ENCODE measurements around the gene ZBTB21. TPM values are rescaled to one million over a fixed set of nuclear protein-coding genes. Genes with fewer than 3 reads are reported as not detected.

Gene ZBTB21
- total and polyA plus RNA-seq, 2 of the 8 experiments (the other 6 are each of a cell fraction or from before 2014, with no cell fraction given), result 3.9 to 17.8 TPM

DNA sequence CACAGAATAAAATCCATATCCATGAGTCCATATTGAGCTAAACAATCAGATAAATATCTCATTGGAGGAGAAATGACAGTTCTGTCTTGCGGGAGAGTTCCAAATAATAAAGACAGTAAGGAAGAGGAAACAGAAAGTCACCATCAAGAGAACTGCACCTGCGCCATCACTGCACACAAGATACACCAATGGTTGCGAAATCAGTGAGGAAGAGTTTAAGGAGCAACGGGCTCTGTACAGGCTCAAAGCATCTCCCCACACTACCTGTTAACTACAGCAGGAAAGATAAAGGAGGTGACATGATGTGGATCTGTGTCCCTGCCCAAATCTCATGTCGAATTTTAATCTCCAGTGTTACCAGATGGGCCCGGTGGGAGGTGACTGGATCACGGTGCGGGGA lies 64.2 kb downstream of the ZBTB21 start:
- H3K23ac ChIP-seq (ENCODE audit: insufficient read length), result no peak overlapping the region
- H3K14ac ChIP-seq (ENCODE audit: insufficient read length), result no peak overlapping the region
- 92% methylated on average over 8 of the region's 8 CpGs; no CpG with 5 or more reads in 1 of the 2 experiments for WGBS, 2 experiments (ENCODE audit: extremely low coverage in 1 of 2, insufficient coverage in 1 of 2, insufficient read length in 1 of 2, insufficient replicate concordance in 2 of 2, low coverage in 1 of 2, low lambda C conversion rate in 2 of 2, missing lambda C conversion rate in 1 of 2)
- H3K27ac ChIP-seq (ENCODE audit: low read depth, low read length), result no peak overlapping the region
- no peaks in the 10 kb centered on the region for H3K36me3 ChIP-seq (ENCODE audit: control insufficient read depth in 2 of 4, insufficient read depth in 4 of 4, low read length in 3 of 4)
- H4K5ac ChIP-seq (ENCODE audit: insufficient read length, low read depth, low read length), result no peak overlapping the region
- H4K8ac ChIP-seq (ENCODE audit: extremely low read depth, insufficient read depth, low read length), result no peak overlapping the region
- H2AK5ac ChIP-seq (ENCODE audit: low read depth, low read length), result no peak overlapping the region
- peaks cover 0 to 15% (median 6%) of the 10 kb centered on the region in 4 experiments; a peak in 6 of 7 replicates for H3K4me1 ChIP-seq (replicated peaks in 1 of 4; ENCODE audit: control insufficient read depth in 3 of 4, insufficient read depth in 4 of 4, low read length in 3 of 4)
- ChIA-PET POLR2A (ENCODE audit: partially characterized antibody) (no interaction called here), CTCF (ENCODE audit: partially characterized antibody) (no interaction called here)
- H2BK15ac ChIP-seq (ENCODE audit: low read length), result no peak overlapping the region
- H3K4me3 ChIP-seq (ENCODE audit: extremely low read depth in 1 of 4, insufficient read depth in 2 of 4, low read depth in 3 of 4, low read length in 4 of 4), result no peak overlapping the region
- no peak overlapping the region for H2BK120ac ChIP-seq (replicated peaks; ENCODE audit: low read depth, low read length)
- no peak overlapping the region for H2BK12ac ChIP-seq (ENCODE audit: low read depth, low read length)
- H2BK20ac ChIP-seq (ENCODE audit: low read length), result no peak overlapping the region
- H3K4ac ChIP-seq (replicated peaks; ENCODE audit: insufficient read length, low read depth, low read length), result no peak overlapping the region
- TF ChIP-seq YY1 (IDR thresholded peaks at IDR 0.05; ENCODE audit: low read depth, low read length), result no peak
- no peak for TF ChIP-seq EP300 (IDR thresholded peaks at IDR 0.05; ENCODE audit: borderline replicate concordance in 1 of 2, low read depth in 2 of 2, low read length in 2 of 2)
- TF ChIP-seq RXRA (IDR thresholded peaks at IDR 0.05; ENCODE audit: insufficient read depth, low read depth, low read length), result no peak
- TF ChIP-seq NANOG (IDR thresholded peaks at IDR 0.05; ENCODE audit: insufficient read depth, low read depth, low read length, poor library complexity, severe bottlenecking), result no peak
- peak; percentile 60; the same call in 1 of the 2 replicates for TF ChIP-seq CEBPB (IDR thresholded peaks at IDR 0.05; ENCODE audit: low read depth, low read length)
- no peak overlapping the region for H4K91ac ChIP-seq (replicated peaks; ENCODE audit: insufficient read length, low read length)
- peaks cover 1% of the 10 kb centered on the region; the same call in 1 of the 2 replicates for H3K23me2 ChIP-seq (ENCODE audit: low read depth, low read length)
- H3K9ac ChIP-seq (replicated peaks in 1 of 4; ENCODE audit: extremely low read depth in 1 of 4, low read depth in 3 of 4, low read length in 3 of 4), result no peak overlapping the region
- peaks cover 1 to 5% of the 10 kb centered on the region in 2 experiments for H4K20me1 ChIP-seq (replicated peaks in 1 of 2; ENCODE audit: control insufficient read depth in 1 of 2, insufficient read depth in 2 of 2, low read length in 2 of 2)
- H3K9me3 ChIP-seq (ENCODE audit: insufficient read depth in 2 of 2, low read depth in 1 of 2, low read length in 1 of 2), result no peaks in the 10 kb centered on the region
- no peaks in the 10 kb centered on the region for H3K27me3 ChIP-seq (replicated peaks in 1 of 4; ENCODE audit: control insufficient read depth in 3 of 4, extremely low read depth in 1 of 4, insufficient read depth in 3 of 4, low read length in 3 of 4)
- H3K56ac ChIP-seq (replicated peaks; ENCODE audit: insufficient read length, low read depth, low read length), result no peak overlapping the region
- H2BK5ac ChIP-seq (ENCODE audit: low read depth, low read length), result no peak overlapping the region
- H3K79me2 ChIP-seq (ENCODE audit: control insufficient read depth in 1 of 2, insufficient read depth in 2 of 2, low read length in 2 of 2), result peaks cover 0 to 18% of the 10 kb centered on the region in 2 experiments; a peak in 2 of 4 replicates
- FAIRE-seq (no peak), DNase-seq (ENCODE audit: low read depth in 1 of 2, low spot score in 2 of 2) (no peak)
- H3K79me1 ChIP-seq (ENCODE audit: low read depth, low read length), result no peaks in the 10 kb centered on the region; the same call in none of the 2 replicates
- no peak overlapping the region for H2AFZ ChIP-seq (ENCODE audit: low read length)
- no peak overlapping the region for H3K18ac ChIP-seq (ENCODE audit: extremely low read depth, low read length)
- H3K4me2 ChIP-seq (ENCODE audit: insufficient read depth in 1 of 2, low read depth in 2 of 2, low read length in 2 of 2), result no peak overlapping the region
